ENCODE results near the gene FUBP1.

FUBP1 gene

DNA sequence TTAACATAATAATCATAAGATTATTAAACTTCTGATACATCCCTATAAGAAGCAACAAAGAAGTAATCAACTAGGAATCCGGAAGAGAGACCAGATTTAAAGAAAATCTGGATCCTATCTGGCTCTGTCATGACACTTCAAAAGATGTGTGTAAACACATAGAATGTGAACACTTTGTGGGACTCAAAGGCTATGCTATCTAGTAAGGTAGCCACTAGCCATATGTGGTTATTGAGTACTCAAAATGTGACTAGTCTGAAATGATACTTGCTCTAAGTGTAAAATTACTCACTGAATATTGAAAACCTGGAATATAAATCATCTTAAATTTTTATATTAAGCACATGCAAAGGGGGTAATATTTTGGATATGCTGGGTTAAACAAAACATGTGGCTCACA lies 8.7 kb downstream of the FUBP1 start:
- Histone ChIP-seq H3K36me3 (peaks cover 51% of the 10 kb centered on the region), H3K4me3 (ENCODE audit: low read depth, low read length) (no peak overlapping the region), H3K27me3 (no peaks in the 10 kb centered on the region), H3K4me1 (no peaks in the 10 kb centered on the region), H3K9me3 (no peaks in the 10 kb centered on the region)
- TF ChIP-seq, protein P1, sequence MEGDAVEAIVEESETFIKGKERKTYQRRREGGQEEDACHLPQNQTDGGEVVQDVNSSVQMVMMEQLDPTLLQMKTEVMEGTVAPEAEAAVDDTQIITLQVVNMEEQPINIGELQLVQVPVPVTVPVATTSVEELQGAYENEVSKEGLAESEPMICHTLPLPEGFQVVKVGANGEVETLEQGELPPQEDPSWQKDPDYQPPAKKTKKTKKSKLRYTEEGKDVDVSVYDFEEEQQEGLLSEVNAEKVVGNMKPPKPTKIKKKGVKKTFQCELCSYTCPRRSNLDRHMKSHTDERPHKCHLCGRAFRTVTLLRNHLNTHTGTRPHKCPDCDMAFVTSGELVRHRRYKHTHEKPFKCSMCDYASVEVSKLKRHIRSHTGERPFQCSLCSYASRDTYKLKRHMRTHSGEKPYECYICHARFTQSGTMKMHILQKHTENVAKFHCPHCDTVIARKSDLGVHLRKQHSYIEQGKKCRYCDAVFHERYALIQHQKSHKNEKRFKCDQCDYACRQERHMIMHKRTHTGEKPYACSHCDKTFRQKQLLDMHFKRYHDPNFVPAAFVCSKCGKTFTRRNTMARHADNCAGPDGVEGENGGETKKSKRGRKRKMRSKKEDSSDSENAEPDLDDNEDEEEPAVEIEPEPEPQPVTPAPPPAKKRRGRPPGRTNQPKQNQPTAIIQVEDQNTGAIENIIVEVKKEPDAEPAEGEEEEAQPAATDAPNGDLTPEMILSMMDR (IDR thresholded peaks at IDR 0.05; ENCODE audit: low read depth, low read length), result no peak
- no peak for DNase-seq

DNA sequence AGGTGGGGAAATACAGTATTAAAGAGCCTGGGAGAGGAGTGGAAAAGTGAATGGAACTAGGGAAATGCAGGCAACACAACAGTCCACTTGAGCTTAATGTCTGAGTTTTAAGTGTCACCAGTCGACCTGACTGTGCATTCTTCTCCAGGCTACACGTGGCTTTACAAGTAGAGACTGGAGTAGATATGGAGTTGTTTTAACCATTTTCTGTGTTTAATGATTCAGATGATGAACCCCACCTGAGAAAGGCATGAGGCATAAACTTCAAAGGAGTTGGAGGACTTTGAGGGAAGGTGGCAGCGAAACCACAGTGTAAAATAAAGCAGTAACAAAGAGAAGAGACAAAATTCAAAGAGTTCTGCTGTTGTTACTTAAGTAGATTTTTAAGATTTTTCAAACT lies 12.6 kb downstream of the FUBP1 start:
- no peaks in the 10 kb centered on the region for H3K4me1 ChIP-seq
- no peak overlapping the region for H3K4me3 ChIP-seq (ENCODE audit: low read depth, low read length)
- peaks cover 80% of the 10 kb centered on the region for H3K36me3 ChIP-seq
- TF ChIP-seq, protein P1 (IDR thresholded peaks at IDR 0.05; ENCODE audit: low read depth, low read length), result no peak
- DNase-seq, result no peak
- H3K27me3 ChIP-seq, result no peaks in the 10 kb centered on the region
- H3K9me3 ChIP-seq, result no peaks in the 10 kb centered on the region

DNA sequence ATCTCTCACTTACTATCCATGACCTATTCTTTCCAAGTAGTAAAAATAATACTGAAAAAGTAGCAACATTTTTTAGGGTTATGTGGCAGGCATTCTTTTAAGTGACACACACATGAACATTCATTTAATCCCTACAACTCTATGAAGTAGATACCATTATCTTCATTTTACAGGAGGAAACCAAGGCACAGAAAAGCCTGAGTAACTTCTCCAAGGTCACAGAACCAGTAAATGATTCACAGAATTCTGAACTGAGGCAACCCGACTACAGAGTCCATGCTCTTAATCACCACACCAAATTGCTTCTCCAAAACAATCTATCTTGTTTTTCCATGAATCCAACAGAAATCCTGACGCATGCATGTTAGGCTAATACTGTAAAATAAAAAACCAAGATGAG lies 17.5 kb downstream of the FUBP1 start:
- Histone ChIP-seq H3K9me3 (no peaks in the 10 kb centered on the region), H3K4me1 (no peaks in the 10 kb centered on the region), H3K36me3 (peaks cover 89% of the 10 kb centered on the region), H3K27me3 (no peaks in the 10 kb centered on the region), H3K4me3 (ENCODE audit: low read depth, low read length) (no peak overlapping the region)
- no peak for DNase-seq
- TF ChIP-seq, protein P1 (IDR thresholded peaks at IDR 0.05; ENCODE audit: low read depth, low read length), result no peak

DNA sequence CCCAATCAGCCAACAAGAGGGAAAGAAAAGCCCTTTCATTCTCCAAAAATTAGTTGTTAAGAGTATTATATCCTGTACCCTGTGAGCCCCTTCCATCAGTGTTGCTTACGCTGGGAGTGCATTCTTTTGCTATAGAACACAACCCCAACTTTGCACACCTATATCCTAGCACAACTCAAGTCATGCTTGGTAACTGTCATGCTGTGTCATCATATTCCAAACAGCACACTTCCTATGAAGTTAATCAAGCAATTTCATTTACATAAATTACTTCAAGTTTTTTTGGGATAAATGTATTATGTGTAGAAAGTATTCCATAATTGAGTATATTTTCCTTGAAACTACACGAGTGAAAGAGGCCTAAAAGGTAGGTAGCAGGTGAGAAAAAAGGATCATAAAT lies 20.0 kb downstream of the FUBP1 start:
- TF ChIP-seq, protein P1 (IDR thresholded peaks at IDR 0.05; ENCODE audit: low read depth, low read length), result no peak
- H3K9me3 ChIP-seq, result no peaks in the 10 kb centered on the region
- peaks cover 89% of the 10 kb centered on the region for H3K36me3 ChIP-seq

DNA sequence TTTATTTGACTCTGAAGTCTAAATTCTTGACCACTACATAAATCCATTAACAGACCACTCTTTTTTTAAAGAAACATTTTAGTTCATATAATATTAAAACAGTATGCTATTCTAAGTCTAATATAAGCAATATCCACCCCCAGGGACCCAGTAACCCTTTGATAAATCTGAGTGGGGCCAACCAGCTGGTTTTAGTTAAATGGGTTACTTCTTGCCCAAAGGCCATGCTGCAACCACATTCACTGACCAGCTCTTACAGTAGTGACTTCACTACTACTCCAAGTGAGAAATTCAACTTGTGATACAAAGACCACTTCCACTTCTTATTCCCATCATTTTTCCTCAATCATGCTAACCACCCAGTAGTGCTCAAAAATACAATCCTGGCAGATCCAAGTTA lies 20.5 kb downstream of the FUBP1 start:
- Histone ChIP-seq H3K9me3 (no peaks in the 10 kb centered on the region), H3K4me3 (ENCODE audit: low read depth, low read length) (no peak overlapping the region), H3K4me1 (no peaks in the 10 kb centered on the region), H3K27me3 (no peaks in the 10 kb centered on the region), H3K36me3 (peaks cover 84% of the 10 kb centered on the region)
- TF ChIP-seq, protein P1 (IDR thresholded peaks at IDR 0.05; ENCODE audit: low read depth, low read length), result no peak
- DNase-seq, result no peak

More for the DNA sequence above, 20.0 kb downstream of the FUBP1 start:
- Histone ChIP-seq H3K27me3 (no peaks in the 10 kb centered on the region), H3K4me3 (ENCODE audit: low read depth, low read length) (no peak overlapping the region), H3K4me1 (no peaks in the 10 kb centered on the region)
- DNase-seq, result no peak

DNA sequence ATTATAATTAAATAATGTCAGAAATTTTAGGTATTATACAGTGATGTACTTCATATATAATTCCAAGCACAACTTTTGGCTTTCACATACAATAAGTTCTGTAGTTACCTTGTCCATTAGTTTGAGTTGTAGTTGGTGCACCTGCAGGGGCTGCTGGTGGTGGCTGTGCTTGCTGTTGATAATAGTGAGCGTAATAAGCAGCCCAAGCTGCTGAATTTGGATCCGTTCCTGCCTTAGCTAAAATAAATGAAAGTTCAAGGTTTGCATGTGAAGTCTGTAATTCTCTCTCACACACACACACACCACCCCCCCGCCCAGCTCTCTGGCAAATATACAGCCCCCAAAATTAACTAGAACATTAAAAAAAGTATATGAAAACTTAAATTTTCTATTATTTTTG lies 22.4 kb downstream of the FUBP1 start:
- Histone ChIP-seq H3K4me3 (ENCODE audit: low read depth, low read length) (no peak overlapping the region), H3K4me1 (no peaks in the 10 kb centered on the region), H3K27me3 (no peaks in the 10 kb centered on the region), H3K36me3 (peaks cover 69% of the 10 kb centered on the region), H3K9me3 (no peaks in the 10 kb centered on the region)
- TF ChIP-seq, protein P1 (IDR thresholded peaks at IDR 0.05; ENCODE audit: low read depth, low read length), result no peak
- no peak for DNase-seq

All from BE2C (cell line).